K562 (cell line): ENCODE measurements around the gene CACTIN. TPM values are rescaled to one million over a fixed set of nuclear protein-coding genes. Genes with fewer than 3 reads are reported as not detected.

Experiments used
- ARNT ChIP-seq, 2 experiments: fragments of 450-650 bp; IDR thresholded peaks; 2 replicates each; pipeline ENCODE4 v1.6.1; 2016; ENCODE audit warnings: mild to moderate bottlenecking in 1 of 2
- CBX1 ChIP-seq: sonication (generic); IDR thresholded peaks from 2 replicates; pipeline ENCODE4 v1.6.1; 2016; ENCODE audit warnings: antibody characterized with exemption, low read depth, mild to moderate bottlenecking
- CREBBP ChIP-seq: IDR thresholded peaks from one replicate; pipeline ENCODE4 v1.6.1; 2012; ENCODE audit warnings: low read depth, mild to moderate bottlenecking, control low read depth, inconsistent platforms, low read length
- FUS ChIP-seq: fragments of 200-400 bp; formaldehyde crosslinking; optimal IDR thresholded peaks from 2 replicates; pipeline ENCODE3; 2017; ENCODE audit warnings: low read depth, low read length
- HLTF ChIP-seq: fragments of 450-650 bp; IDR thresholded peaks from 2 replicates; pipeline ENCODE4 v1.6.1; 2016
- NCOA2 ChIP-seq, 2 experiments: fragments of 450-650 bp; IDR thresholded peaks; 2 replicates each; pipeline ENCODE4 v1.6.1; 2018; ENCODE audit warnings: mild to moderate bottlenecking in 2 of 2, moderate library complexity in 1 of 2; ENCODE audit not compliant: partially characterized antibody in 2 of 2
- REST ChIP-seq, 2 experiments: fragments of 450-650 bp; formaldehyde crosslinking in 1 of 2; IDR thresholded peaks; 2 replicates each; pipeline versions ENCODE4 v1.4.0 to v1.6.1; 2014 to 2020; ENCODE audit warnings: mild to moderate bottlenecking in 2 of 2, borderline replicate concordance in 1 of 2, low read depth in 1 of 2
- SIX5 ChIP-seq, 2 experiments: IDR thresholded peaks; 2 replicates each; pipeline ENCODE4 v1.6.1; 2011; ENCODE audit warnings: low read length in 2 of 2, borderline replicate concordance in 1 of 2, low read depth in 1 of 2, mild to moderate bottlenecking in 1 of 2, moderate library complexity in 1 of 2; ENCODE audit not compliant: insufficient read depth in 1 of 2
- ZMIZ1 ChIP-seq, 2 experiments: fragments of 150-350 bp in 1 of 2; IDR thresholded peaks; 2 replicates each; pipeline ENCODE4 v1.6.1; 2012 to 2016; ENCODE audit warnings: low read depth in 2 of 2, low read length in 2 of 2, mild to moderate bottlenecking in 1 of 2, moderate library complexity in 1 of 2
- ZNF174 ChIP-seq: fragments of 250-450 bp; sonication (Bioruptor Pico); IDR thresholded peaks from 2 replicates; pipeline ENCODE4 v1.4.0; 2020; ENCODE audit warnings: mild to moderate bottlenecking
- ZNF512 ChIP-seq: IDR thresholded peaks from 2 replicates; pipeline ENCODE4 v1.6.1; 2016; ENCODE audit warnings: missing genetic modification characterization, missing compliant biosample characterization
- ZNF586 ChIP-seq: fragments of 450-650 bp; formaldehyde crosslinking; conservative IDR thresholded peaks from 2 replicates; pipeline ENCODE4 v1.4.0; 2020; ENCODE audit warnings: mild to moderate bottlenecking, moderate library complexity
- polyA plus RNA-seq, 8 experiments: library from polyadenylated mRNA; depleted of rRNA in 4 of 8; stranded (reverse) in 5 of 8; unstranded in 3 of 8; fragments of >200 nt; fragmentation: Nextera tagmentation in 2 of 8; fragmentation: Illumina TruSeq in 1 of 8; extraction: Ambion mirVana in 2 of 8; extraction: Trizol in 1 of 8; gene quantifications; 2 replicates each; pipeline versions ENCODE4 v1.2.1 to v1.2.3, GENCODE V29; 2011 to 2014; ENCODE audit warnings: inconsistent platforms in 1 of 8, missing spikeins in 1 of 8
- total RNA-seq, 7 experiments: library from RNA; depleted of rRNA in 6 of 7; stranded (reverse); fragments of >200 nt in 6 of 7; fragmentation: Illumina TruSeq in 2 of 7; extraction: Trizol in 2 of 7; gene quantifications; 2 replicates each; pipeline versions ENCODE4 v1.2.1 to v1.2.3, GENCODE V29; 2011 to 2021; ENCODE audit warnings: low replicate concordance in 1 of 7

The CACTIN gene
- total and polyA plus RNA-seq, 9 of the 15 experiments (the other 6 are each of a cell fraction or from before 2014, with no cell fraction given), result 0.15 to 49.2 (median 15.0) TPM

- TF ChIP-seq HLTF (peak; percentile 86; the same call in 1 of the 2 replicates), CBX1 (no peak; the same call in 1 of the 2 replicates), ARNT (IDR thresholded peaks at IDR 0.05) (no peak), ZMIZ1 (IDR thresholded peaks at IDR 0.05; ENCODE audit: low read depth in 2 of 2, low read length in 2 of 2) (0 out of 4 replicates have a peak, but pooled peaks of 1 of the 2 experiments have one; percentile 67), ZNF512 (no peak), ZNF586 (CRISPR knock-in tag) (no peak), SIX5 (IDR thresholded peaks at IDR 0.05; ENCODE audit: borderline replicate concordance in 1 of 2, insufficient read depth in 1 of 2, low read depth in 1 of 2, low read length in 2 of 2) (no peak), FUS (no peak), REST (IDR thresholded peaks at IDR 0.05; ENCODE audit: borderline replicate concordance) (0 out of 2 replicates have a peak, but pooled peaks have one; percentile 13), REST (CRISPR knock-in tag; IDR thresholded peaks at IDR 0.05; ENCODE audit: low read depth) (no peak), NCOA2 (IDR thresholded peaks at IDR 0.05; ENCODE audit: partially characterized antibody in 2 of 2) (no peak), ZNF174 (CRISPR knock-in tag) (no peak), CREBBP (no peak)
Measured at GRCh38 chr19:3609779-3610719, 16.5 kb downstream of the CACTIN start (continued).
